ENCODE data around the gene CCDC106. TPM values are rescaled to one million over a fixed set of nuclear protein-coding genes. Genes with fewer than 3 reads are reported as not detected.

The CCDC106 gene
- total RNA-seq, 1 donor from 2014 or later = 12.2 TPM

- Mint-ChIP-seq H3K27ac (ENCODE audit: unreplicated experiment) (peak within 1 kb of the TSS; percentile 84), H3K9me3 (ENCODE audit: unreplicated experiment) (no peaks in the 10 kb centered on the region), H3K27me3 (ENCODE audit: low read depth, unreplicated experiment) (no peaks in the 10 kb centered on the region), H3K36me3 (ENCODE audit: low read depth, unreplicated experiment) (peaks cover 7% of the 10 kb centered on the region), H3K4me1 (ENCODE audit: low read depth, unreplicated experiment) (peaks cover 29% of the 10 kb centered on the region), H3K4me3 (ENCODE audit: unreplicated experiment) (peak within 1 kb of the TSS; percentile 89)
- Histone ChIP-seq H3K27ac (ENCODE audit: low read depth, low read length) (peak within 1 kb of the TSS; percentile 71), H4K20me1 (ENCODE audit: insufficient read depth, low read length) (peaks cover 27% of the 10 kb centered on the region), H3K4me2 (ENCODE audit: low read length) (peak within 1 kb of the TSS; percentile 100), H3K79me2 (ENCODE audit: insufficient read depth, low read length) (peaks cover 70% of the 10 kb centered on the region), H3K27me3 (ENCODE audit: insufficient read depth, low read length) (no peaks in the 10 kb centered on the region), H3K9ac (ENCODE audit: low read length) (peak within 1 kb of the TSS; percentile 92), H2AFZ (ENCODE audit: low read depth, low read length) (peak within 1 kb of the TSS; percentile 70), H3K9me3 (ENCODE audit: insufficient read depth, low read depth, low read length) (no peaks in the 10 kb centered on the region), H3K36me3 (ENCODE audit: insufficient read depth, low read length) (peaks cover 9% of the 10 kb centered on the region), H3K4me3 (ENCODE audit: insufficient read depth, low read depth, low read length) (peak within 1 kb of the TSS; percentile 76), H3K4me1 (ENCODE audit: insufficient read depth, low read length) (peaks cover 40% of the 10 kb centered on the region)
- DNase-seq (ENCODE audit: low read depth) (peak; percentile 86), FAIRE-seq (no peak)
- TF ChIP-seq CTCF (IDR thresholded peaks at IDR 0.05; ENCODE audit: insufficient read depth, low read depth, low read length) (no peak), EZH2 (IDR thresholded peaks at IDR 0.05; ENCODE audit: insufficient read depth, low read length) (no peak)
Measured at GRCh38 chr19:55640577-55641425, 7.2 kb upstream of the CCDC106 start, which contains the start of gene ZNF580. Gene ZNF580 (plus strand): TSS chr19:55641002. CDS start chr19:55642509, 1,507 bp downstream.

- Histone ChIP-seq H3K27ac (ENCODE audit: low read depth, low read length) (peak overlapping the region; percentile 71), H3K9ac (ENCODE audit: low read length) (peak overlapping the region; percentile 92), H2AFZ (ENCODE audit: low read depth, low read length) (no peak overlapping the region), H3K36me3 (ENCODE audit: insufficient read depth, low read length) (peaks cover 9% of the 10 kb centered on the region), H3K27me3 (ENCODE audit: insufficient read depth, low read length) (no peaks in the 10 kb centered on the region), H3K4me2 (ENCODE audit: low read length) (peak overlapping the region; percentile 100), H3K79me2 (ENCODE audit: insufficient read depth, low read length) (peaks cover 63% of the 10 kb centered on the region), H3K9me3 (ENCODE audit: insufficient read depth, low read depth, low read length) (no peaks in the 10 kb centered on the region), H3K4me3 (ENCODE audit: insufficient read depth, low read depth, low read length) (peak overlapping the region; percentile 76), H4K20me1 (ENCODE audit: insufficient read depth, low read length) (peaks cover 21% of the 10 kb centered on the region), H3K4me1 (ENCODE audit: insufficient read depth, low read length) (peaks cover 32% of the 10 kb centered on the region)
- DNase-seq (ENCODE audit: low read depth) = peak; percentile 18
- no peak for FAIRE-seq
- TF ChIP-seq EZH2 (IDR thresholded peaks at IDR 0.05; ENCODE audit: insufficient read depth, low read length) (no peak), CTCF (IDR thresholded peaks at IDR 0.05; ENCODE audit: insufficient read depth, low read depth, low read length) (no peak)
- Mint-ChIP-seq H3K9me3 (ENCODE audit: unreplicated experiment) (no peaks in the 10 kb centered on the region), H3K27ac (ENCODE audit: unreplicated experiment) (peak overlapping the region; percentile 72), H3K27me3 (ENCODE audit: low read depth, unreplicated experiment) (no peaks in the 10 kb centered on the region), H3K4me1 (ENCODE audit: low read depth, unreplicated experiment) (peaks cover 22% of the 10 kb centered on the region), H3K36me3 (ENCODE audit: low read depth, unreplicated experiment) (peaks cover 7% of the 10 kb centered on the region), H3K4me3 (ENCODE audit: unreplicated experiment) (peak overlapping the region; percentile 89)
Measured at GRCh38 chr19:55641426-55642152, 6.4 kb upstream of the CCDC106 start.
